Thyroid gland (tissue), 4 donors: Measurements from ENCODE around the gene LDB2.

ENCODE experiments used
- POLR2A ChIP-seq, 2 donors: fragments of 450-650 bp; IDR thresholded peaks; one replicate each; pipeline ENCODE4 v1.6.1; 2017; ENCODE audit warnings: antibody characterized with exemption in 2 of 2, mild to moderate bottlenecking in 2 of 2, moderate library complexity in 1 of 2
- TF ChIP-seq, protein P1 (sequence below), 6 experiments: fragments of 200-600 bp in 3 of 6; fragments of 450-650 bp in 3 of 6; sonication (generic) in 3 of 6; IDR thresholded peaks; one replicate each; pipeline ENCODE4 v1.5.1; 2016 to 2019; ENCODE audit warnings: antibody characterized with exemption in 6 of 6, mild to moderate bottlenecking in 2 of 6, inconsistent platforms in 1 of 6, moderate library complexity in 1 of 6

DNA sequence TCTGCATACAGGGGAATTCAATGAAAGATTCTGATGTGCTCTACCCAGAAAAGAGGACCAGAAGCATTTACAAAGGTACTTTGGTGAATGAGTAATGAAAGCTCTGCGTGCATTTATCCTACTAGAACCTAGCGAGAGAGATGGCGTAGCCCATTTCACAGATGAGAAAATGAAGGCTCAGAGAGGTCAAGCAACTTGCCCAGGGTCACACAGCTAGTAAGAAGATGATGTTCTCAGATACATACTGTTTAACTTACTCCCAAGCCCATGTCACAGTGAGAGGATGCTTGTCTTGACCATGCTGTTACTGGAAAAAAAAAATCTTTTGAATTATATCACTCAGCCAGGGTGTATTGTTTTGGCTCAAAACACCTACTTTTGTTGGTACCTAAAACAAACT lies 317.3 kb downstream of the LDB2 start:
- TF ChIP-seq, protein P1, sequence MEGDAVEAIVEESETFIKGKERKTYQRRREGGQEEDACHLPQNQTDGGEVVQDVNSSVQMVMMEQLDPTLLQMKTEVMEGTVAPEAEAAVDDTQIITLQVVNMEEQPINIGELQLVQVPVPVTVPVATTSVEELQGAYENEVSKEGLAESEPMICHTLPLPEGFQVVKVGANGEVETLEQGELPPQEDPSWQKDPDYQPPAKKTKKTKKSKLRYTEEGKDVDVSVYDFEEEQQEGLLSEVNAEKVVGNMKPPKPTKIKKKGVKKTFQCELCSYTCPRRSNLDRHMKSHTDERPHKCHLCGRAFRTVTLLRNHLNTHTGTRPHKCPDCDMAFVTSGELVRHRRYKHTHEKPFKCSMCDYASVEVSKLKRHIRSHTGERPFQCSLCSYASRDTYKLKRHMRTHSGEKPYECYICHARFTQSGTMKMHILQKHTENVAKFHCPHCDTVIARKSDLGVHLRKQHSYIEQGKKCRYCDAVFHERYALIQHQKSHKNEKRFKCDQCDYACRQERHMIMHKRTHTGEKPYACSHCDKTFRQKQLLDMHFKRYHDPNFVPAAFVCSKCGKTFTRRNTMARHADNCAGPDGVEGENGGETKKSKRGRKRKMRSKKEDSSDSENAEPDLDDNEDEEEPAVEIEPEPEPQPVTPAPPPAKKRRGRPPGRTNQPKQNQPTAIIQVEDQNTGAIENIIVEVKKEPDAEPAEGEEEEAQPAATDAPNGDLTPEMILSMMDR (IDR thresholded peaks at IDR 0.05): no peak
- no peak for TF ChIP-seq POLR2A (IDR thresholded peaks at IDR 0.05)
